IMR-90 (cell line): ENCODE data around the gene MRPL19. TPM values are rescaled to one million over a fixed set of nuclear protein-coding genes. Genes with fewer than 3 reads are reported as not detected.

Experiments used
- ATAC-seq: fragments of 200-7000 bp; cut with Tn5 transposase; 2 replicates; pipeline ENCODE4 v1.9.1; 2020; ENCODE audit warnings: low read depth, mild to moderate bottlenecking, moderate library complexity
- BruUV-seq: library from RNA; stranded (reverse); fragments of 400-500 nt; replicated peaks from 2 replicates; lab custom pipeline; 2021; lab: Mats Ljungman, UMichigan
- CTCF ChIA-PET: fragments of 300-600 bp; formaldehyde crosslinking; extraction: SDS; loops from one replicate; lab custom pipeline; 2021; ENCODE audit warnings: antibody characterized with exemption; lab: Yijun Ruan, JAX
- POLR2A ChIA-PET: fragments of 300-600 bp; sonication (Branson Sonifier 250); formaldehyde crosslinking; loops from one replicate; lab custom pipeline; 2022; ENCODE audit warnings: antibody characterized with exemption; ENCODE audit not compliant: unreplicated experiment; lab: Charles Lee
- DNase-seq: peaks from one replicate; pipeline ENCODE4 v3.0.0; 2013
- H2AFZ ChIP-seq: replicated peaks from 2 replicates; pipeline ENCODE3; 2013; ENCODE audit warnings: low read length, mild to moderate bottlenecking; ENCODE audit not compliant: poor library complexity
- H2AK5ac ChIP-seq: 2 replicates; pipeline ENCODE4 v1.6.1; 2013; ENCODE audit warnings: low read depth, low read length, inconsistent platforms
- H2AK9ac ChIP-seq: replicated peaks from 2 replicates; pipeline ENCODE3; 2013; ENCODE audit warnings: mild to moderate bottlenecking, low read depth, low read length, moderate library complexity; ENCODE audit not compliant: poor library complexity
- H2BK120ac ChIP-seq: 2 replicates; pipeline ENCODE4 v1.6.1; 2013; ENCODE audit warnings: low read depth, low read length, inconsistent platforms
- H2BK15ac ChIP-seq: 3 replicates; pipeline ENCODE4 v1.6.1; 2013; ENCODE audit warnings: low read depth, low read length, inconsistent platforms
- H2BK20ac ChIP-seq: 2 replicates; pipeline ENCODE4 v1.6.1; 2013; ENCODE audit warnings: low read depth, mild to moderate bottlenecking, inconsistent platforms, low read length, moderate library complexity
- H2BK5ac ChIP-seq: 2 replicates; pipeline ENCODE4 v1.6.1; 2013; ENCODE audit warnings: mild to moderate bottlenecking, low read depth, low read length, inconsistent platforms; ENCODE audit not compliant: poor library complexity, severe bottlenecking
- H3K14ac ChIP-seq: replicated peaks from 2 replicates; pipeline ENCODE4 v1.6.1; 2013; ENCODE audit warnings: low read depth, low read length, inconsistent platforms
- H3K18ac ChIP-seq: 2 replicates; pipeline ENCODE4 v1.6.1; 2013; ENCODE audit warnings: low read depth, low read length, control low read depth
- H3K23ac ChIP-seq: 2 replicates; pipeline ENCODE4 v1.6.1; 2013; ENCODE audit warnings: low read depth, low read length, inconsistent platforms
- H3K27ac ChIP-seq: 2 replicates; pipeline ENCODE4 v1.5.1; 2013; ENCODE audit warnings: mild to moderate bottlenecking, control low read depth, low read length; ENCODE audit not compliant: insufficient read depth
- H3K27me3 ChIP-seq: 2 replicates; pipeline ENCODE4 v1.6.1; 2013; ENCODE audit warnings: low read length; ENCODE audit not compliant: control insufficient read depth, insufficient read depth
- H3K36me3 ChIP-seq: 2 replicates; pipeline ENCODE4 v1.6.1; 2013; ENCODE audit warnings: low read length, mixed read lengths; ENCODE audit not compliant: control insufficient read depth, insufficient read depth
- H3K4ac ChIP-seq: 2 replicates; pipeline ENCODE4 v1.6.1; 2013; ENCODE audit warnings: low read depth, low read length, inconsistent platforms
- H3K4me1 ChIP-seq: 2 replicates; pipeline ENCODE4 v1.6.1; 2013; ENCODE audit warnings: low read length, mixed read lengths; ENCODE audit not compliant: control insufficient read depth, insufficient read depth
- H3K4me2 ChIP-seq: 2 replicates; pipeline ENCODE4 v1.6.1; 2013; ENCODE audit warnings: low read depth, mild to moderate bottlenecking, control low read depth, low read length, moderate library complexity
- H3K4me3 ChIP-seq: 2 replicates; pipeline ENCODE4 v1.5.1; 2013; ENCODE audit warnings: low read depth, mild to moderate bottlenecking, control low read depth, low read length, moderate library complexity; ENCODE audit not compliant: insufficient read depth
- H3K56ac ChIP-seq: 2 replicates; pipeline ENCODE4 v1.6.1; 2013; ENCODE audit warnings: low read length, inconsistent platforms; ENCODE audit not compliant: insufficient read depth; ENCODE audit errors: extremely low read depth
- H3K79me1 ChIP-seq, 2 experiments: 2 replicates each; pipeline ENCODE4 v1.6.1; 2013; ENCODE audit warnings: low read length in 2 of 2, inconsistent platforms in 1 of 2, low read depth in 1 of 2
- H3K9ac ChIP-seq: 2 replicates; pipeline ENCODE4 v1.6.1; 2013; ENCODE audit warnings: low read depth, low read length, control low read depth
- H3K9me1 ChIP-seq: 2 replicates; pipeline ENCODE4 v1.6.1; 2013; ENCODE audit warnings: low read length, inconsistent platforms; ENCODE audit not compliant: insufficient read depth
- H3K9me3 ChIP-seq: 2 replicates; pipeline ENCODE4 v1.6.1; 2013; ENCODE audit warnings: low read length; ENCODE audit not compliant: control insufficient read depth, insufficient read depth
- H4K20me1 ChIP-seq: 2 replicates; pipeline ENCODE4 v1.6.1; 2013; ENCODE audit warnings: low read length, inconsistent platforms; ENCODE audit not compliant: insufficient read depth
- H4K5ac ChIP-seq: 2 replicates; pipeline ENCODE4 v1.6.1; 2013; ENCODE audit warnings: mild to moderate bottlenecking, low read depth, low read length, control low read depth
- H4K8ac ChIP-seq, 2 experiments: 2 replicates each; pipeline ENCODE4 v1.6.1; 2013; ENCODE audit warnings: low read depth in 2 of 2, low read length in 2 of 2, control low read depth in 1 of 2, inconsistent platforms in 1 of 2
- H4K91ac ChIP-seq: 2 replicates; pipeline ENCODE4 v1.6.1; 2013; ENCODE audit warnings: low read depth, low read length, inconsistent platforms; ENCODE audit not compliant: insufficient read depth
- CEBPB ChIP-seq: IDR thresholded peaks from 2 replicates; pipeline ENCODE4 v1.6.1; 2012; ENCODE audit warnings: low read depth, low read length, improper control_type of control experiment
- WGBS, 2 experiments: methylation state at CpG; one replicate each; pipeline versions ENCODE4 v1.1.5 to v1.1.7; 2013; ENCODE audit warnings: missing lambda C conversion rate in 2 of 2; ENCODE audit not compliant: insufficient read length in 1 of 2; ENCODE audit errors: extremely low coverage in 2 of 2; 5-methylcytosine and 5-hydroxymethylcytosine counted together
- dilution Hi-C: fragments of 300-500 bp; cut with HindIII; formaldehyde crosslinking; loops from one replicate; pipeline ENCODE4 v1.14.3; 2018; ENCODE audit warnings: low sequenced_read_pairs; ENCODE audit not compliant: unreplicated experiment
- in situ Hi-C: fragments of 300-500 bp; cut with MboI; formaldehyde crosslinking; loops from 3 replicates; pipeline ENCODE4 v1.14.3; 2019; ENCODE audit warnings: low sequenced_read_pairs, inconsistent platforms, mixed read lengths
- intact Hi-C: fragments of 100-400 bp; cut with micrococcal nuclease; formaldehyde crosslinking; loops from 2 replicates; pipeline ENCODE4 v1.10.0; 2022
- polyA plus RNA-seq, 3 experiments: library from polyadenylated mRNA; depleted of rRNA; stranded (reverse); fragments of >200 nt; gene quantifications; 2 replicates each; pipeline ENCODE4 v1.2.3, GENCODE V29; 2012; ENCODE audit warnings: low replicate concordance in 1 of 3
- total RNA-seq: library from RNA; depleted of rRNA; stranded (reverse); fragments of >200 nt; gene quantifications from 2 replicates; pipeline ENCODE4 v1.2.3, GENCODE V29; 2012
- TF ChIP-seq, protein P1 (sequence below): fragments of 150-350 bp; IDR thresholded peaks from 2 replicates; pipeline ENCODE4 v1.6.1; 2017; ENCODE audit warnings: mild to moderate bottlenecking, antibody characterized with exemption, low read length, low read depth

MRPL19 gene
- total and polyA plus RNA-seq, 2 of the 4 experiments (the other 2 are of a cell fraction) = 24.8 to 28.5 TPM

DNA sequence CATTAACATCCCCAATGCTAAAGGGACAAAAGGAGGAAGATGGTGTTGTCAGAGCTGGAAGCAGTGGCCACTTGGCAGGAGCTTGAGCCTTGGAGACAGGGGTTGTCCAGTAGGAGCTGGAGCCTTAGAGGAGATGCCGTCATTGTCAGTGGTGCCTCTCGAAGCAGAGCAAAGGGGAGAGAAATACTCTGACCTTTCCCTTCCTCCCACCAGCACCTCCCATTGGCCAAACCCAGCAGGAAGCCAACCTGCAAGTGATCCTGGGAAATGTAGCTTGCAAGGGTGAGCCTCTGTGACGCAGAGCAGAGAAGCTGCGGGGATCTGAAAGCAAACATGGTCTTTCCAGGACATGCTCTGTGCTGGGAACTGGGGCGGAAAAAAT is 33.7 kb upstream of the MRPL19 start:
- Histone ChIP-seq H3K9ac (no peak overlapping the region), H3K4me3 (no peak overlapping the region), H3K4ac (no peak overlapping the region), H4K91ac (no peak overlapping the region), H3K4me1 (no peaks in the 10 kb centered on the region), H4K5ac (no peak overlapping the region), H3K27me3 (peaks cover 24% of the 10 kb centered on the region), H3K18ac (no peak overlapping the region), H3K9me3 (no peaks in the 10 kb centered on the region), H2BK5ac (no peak overlapping the region), H3K56ac (no peak overlapping the region), H2BK15ac (no peak overlapping the region), H3K36me3 (no peaks in the 10 kb centered on the region), H3K9me1 (0 out of 2 replicates have a peak, but pooled peaks cover under 1% of the 10 kb centered on the region), H3K23ac (no peak overlapping the region), H3K14ac (no peak overlapping the region), H2BK20ac (no peak overlapping the region), H3K4me2 (no peak overlapping the region), H2BK120ac (no peak overlapping the region), H2AK5ac (no peak overlapping the region), H4K20me1 (no peaks in the 10 kb centered on the region), H2AFZ (no peak overlapping the region), H4K8ac (no peak overlapping the region), H3K79me1 (peaks cover 0 to 4% of the 10 kb centered on the region in 2 experiments; a peak in 2 of 4 replicates), H3K27ac (no peak overlapping the region), H2AK9ac (no peak overlapping the region)
- intact Hi-C loops (no loop called here), in situ Hi-C loops (loop anchor here (25.0 kb wide), 3 partner anchors 401 to 926 kb away; no protein-coding TSS in a partner anchor), dilution Hi-C loops (no loop called here)
- POLR2A ChIA-PET = no interaction called here
- CTCF ChIA-PET = interaction anchor here (1.2 to 1.3 kb wide), 2 partner anchors 15 to 148 kb away, joined by 3 to 4 read pairs; no protein-coding TSS in a partner anchor
- WGBS, 2 experiments = no CpG with 5 or more reads among the region's 5 CpGs
- DNase-seq (no peak), ATAC-seq (no peak)
- no peak for TF ChIP-seq CEBPB
- TF ChIP-seq, protein P1, sequence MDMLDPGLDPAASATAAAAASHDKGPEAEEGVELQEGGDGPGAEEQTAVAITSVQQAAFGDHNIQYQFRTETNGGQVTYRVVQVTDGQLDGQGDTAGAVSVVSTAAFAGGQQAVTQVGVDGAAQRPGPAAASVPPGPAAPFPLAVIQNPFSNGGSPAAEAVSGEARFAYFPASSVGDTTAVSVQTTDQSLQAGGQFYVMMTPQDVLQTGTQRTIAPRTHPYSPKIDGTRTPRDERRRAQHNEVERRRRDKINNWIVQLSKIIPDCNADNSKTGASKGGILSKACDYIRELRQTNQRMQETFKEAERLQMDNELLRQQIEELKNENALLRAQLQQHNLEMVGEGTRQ = no peak
- BruUV-seq = no TSS peak
